Skeletal muscle satellite cell (primary cell): ENCODE data around the gene CHSY3.

Experiments
- H3K27me3 ChIP-seq: 2 replicates; pipeline ENCODE4 v1.7.0; 2013; ENCODE audit warnings: low read length; ENCODE audit not compliant: control insufficient read depth, insufficient read depth
- H3K36me3 ChIP-seq: 2 replicates; pipeline ENCODE4 v1.7.0; 2013; ENCODE audit warnings: mild to moderate bottlenecking, control low read depth, low read length; ENCODE audit not compliant: insufficient read depth
- H3K4me1 ChIP-seq: 2 replicates; pipeline ENCODE4 v1.7.0; 2013; ENCODE audit warnings: low read length; ENCODE audit not compliant: control insufficient read depth, insufficient read depth
- H3K4me2 ChIP-seq: 2 replicates; pipeline ENCODE4 v1.7.0; 2013; ENCODE audit warnings: mild to moderate bottlenecking, low read length
- H3K4me3 ChIP-seq: 2 replicates; pipeline ENCODE4 v1.7.0; 2013; ENCODE audit warnings: low read length
- H3K9ac ChIP-seq: 2 replicates; pipeline ENCODE4 v1.7.0; 2013; ENCODE audit warnings: mild to moderate bottlenecking, low read depth, low read length, moderate library complexity
- H3K9me3 ChIP-seq: replicated peaks from 2 replicates; pipeline ENCODE4 v1.7.0; 2013; ENCODE audit warnings: mild to moderate bottlenecking, control low read depth, low read length

Gene CHSY3

GRCh38 chr5:130099008-130099407 is 194.7 kb downstream of the CHSY3 start:
- H3K4me1 ChIP-seq = no peaks in the 10 kb centered on the region
- H3K36me3 ChIP-seq = no peaks in the 10 kb centered on the region
- no peak overlapping the region for H3K4me2 ChIP-seq
- H3K27me3 ChIP-seq = no peaks in the 10 kb centered on the region
- no peaks in the 10 kb centered on the region for H3K9me3 ChIP-seq
- H3K9ac ChIP-seq = no peak overlapping the region
- no peak overlapping the region for H3K4me3 ChIP-seq

GRCh38 chr5:130102375-130102774 is 198.1 kb downstream of the CHSY3 start:
- no peak overlapping the region for H3K4me3 ChIP-seq
- H3K4me1 ChIP-seq = peaks cover 5% of the 10 kb centered on the region
- no peak overlapping the region for H3K9ac ChIP-seq
- no peak overlapping the region for H3K4me2 ChIP-seq
- no peaks in the 10 kb centered on the region for H3K27me3 ChIP-seq
- no peaks in the 10 kb centered on the region for H3K36me3 ChIP-seq
- no peaks in the 10 kb centered on the region for H3K9me3 ChIP-seq

GRCh38 chr5:130102960-130103359 is 198.7 kb downstream of the CHSY3 start:
- Histone ChIP-seq H3K4me3 (no peak overlapping the region), H3K36me3 (no peaks in the 10 kb centered on the region), H3K9ac (no peak overlapping the region), H3K4me1 (peaks cover 5% of the 10 kb centered on the region), H3K4me2 (no peak overlapping the region), H3K9me3 (no peaks in the 10 kb centered on the region), H3K27me3 (no peaks in the 10 kb centered on the region)

- H3K36me3 ChIP-seq = no peaks in the 10 kb centered on the region
- H3K4me3 ChIP-seq = no peak overlapping the region
- H3K27me3 ChIP-seq = no peaks in the 10 kb centered on the region
- peaks cover 7% of the 10 kb centered on the region for H3K4me1 ChIP-seq
- H3K9ac ChIP-seq = no peak overlapping the region
- H3K9me3 ChIP-seq = no peaks in the 10 kb centered on the region
- H3K4me2 ChIP-seq = no peak overlapping the region
These were observed 200.8 kb downstream of the CHSY3 start for GRCh38 chr5:130104895-130105688.

GRCh38 chr5:130106480-130106879 is 202.2 kb downstream of the CHSY3 start:
- H3K4me2 ChIP-seq = no peak overlapping the region
- no peak overlapping the region for H3K9ac ChIP-seq
- H3K36me3 ChIP-seq = no peaks in the 10 kb centered on the region
- H3K4me1 ChIP-seq = peaks cover 10% of the 10 kb centered on the region
- H3K4me3 ChIP-seq = no peak overlapping the region
- H3K9me3 ChIP-seq = no peaks in the 10 kb centered on the region
- H3K27me3 ChIP-seq = no peaks in the 10 kb centered on the region

GRCh38 chr5:130109152-130109551 is 204.9 kb downstream of the CHSY3 start:
- Histone ChIP-seq H3K4me1 (peaks cover 21% of the 10 kb centered on the region), H3K27me3 (no peaks in the 10 kb centered on the region), H3K4me2 (no peak overlapping the region), H3K9ac (no peak overlapping the region), H3K36me3 (no peaks in the 10 kb centered on the region), H3K9me3 (no peaks in the 10 kb centered on the region), H3K4me3 (no peak overlapping the region)

- H3K4me2 ChIP-seq = no peak overlapping the region
- H3K27me3 ChIP-seq = no peaks in the 10 kb centered on the region
- H3K36me3 ChIP-seq = no peaks in the 10 kb centered on the region
- H3K4me1 ChIP-seq = peaks cover 15% of the 10 kb centered on the region
- H3K9ac ChIP-seq = no peak overlapping the region
- H3K9me3 ChIP-seq = no peaks in the 10 kb centered on the region
- H3K4me3 ChIP-seq = no peak overlapping the region
These were observed 206.1 kb downstream of the CHSY3 start for GRCh38 chr5:130110328-130110727.

- Histone ChIP-seq H3K9ac (no peak overlapping the region), H3K4me1 (peaks cover 15% of the 10 kb centered on the region), H3K4me2 (no peak overlapping the region), H3K4me3 (no peak overlapping the region), H3K36me3 (no peaks in the 10 kb centered on the region), H3K9me3 (no peaks in the 10 kb centered on the region), H3K27me3 (no peaks in the 10 kb centered on the region)
These were observed 207.5 kb downstream of the CHSY3 start for GRCh38 chr5:130111746-130112145.

- H3K4me2 ChIP-seq = no peak overlapping the region
- H3K4me3 ChIP-seq = no peak overlapping the region
- H3K9ac ChIP-seq = no peak overlapping the region
- H3K27me3 ChIP-seq = no peaks in the 10 kb centered on the region
- H3K9me3 ChIP-seq = no peaks in the 10 kb centered on the region
- H3K36me3 ChIP-seq = no peaks in the 10 kb centered on the region
- H3K4me1 ChIP-seq = peaks cover 15% of the 10 kb centered on the region
These were observed 208.0 kb downstream of the CHSY3 start for GRCh38 chr5:130112246-130112645.

- Histone ChIP-seq H3K9ac (no peak overlapping the region), H3K4me2 (no peak overlapping the region), H3K36me3 (no peaks in the 10 kb centered on the region), H3K9me3 (no peaks in the 10 kb centered on the region), H3K4me1 (peaks cover 11% of the 10 kb centered on the region), H3K4me3 (no peak overlapping the region), H3K27me3 (no peaks in the 10 kb centered on the region)
These were observed 211.4 kb downstream of the CHSY3 start for GRCh38 chr5:130115686-130116085.

- no peaks in the 10 kb centered on the region for H3K36me3 ChIP-seq
- peaks cover 11% of the 10 kb centered on the region for H3K4me1 ChIP-seq
- no peaks in the 10 kb centered on the region for H3K27me3 ChIP-seq
- no peak overlapping the region for H3K4me2 ChIP-seq
- no peak overlapping the region for H3K4me3 ChIP-seq
- H3K9me3 ChIP-seq = no peaks in the 10 kb centered on the region
- no peak overlapping the region for H3K9ac ChIP-seq
These were observed 212.2 kb downstream of the CHSY3 start for GRCh38 chr5:130116462-130116861.

- H3K9me3 ChIP-seq = no peaks in the 10 kb centered on the region
- H3K4me3 ChIP-seq = no peak overlapping the region
- peaks cover 11% of the 10 kb centered on the region for H3K4me1 ChIP-seq
- no peaks in the 10 kb centered on the region for H3K27me3 ChIP-seq
- no peak overlapping the region for H3K9ac ChIP-seq
- no peaks in the 10 kb centered on the region for H3K36me3 ChIP-seq
- no peak overlapping the region for H3K4me2 ChIP-seq
These were observed 212.7 kb downstream of the CHSY3 start for GRCh38 chr5:130116972-130117371.
